Kidney (tissue), 14 donors: ENCODE data around the gene FBXO28. TPM values are rescaled to one million over a fixed set of nuclear protein-coding genes. Genes with fewer than 3 reads are reported as not detected.

ENCODE experiments used
- DNase-seq, 5 donors: peaks; one replicate each; pipeline ENCODE4 v3.0.0-alpha.2; 2013 to 2020
- FAIRE-seq: peaks from 2 replicates; lab custom pipeline; 2012; peaks lifted over from hg19 to GRCh38; lab: Jason Lieb, UNC
- H3K27ac ChIP-seq, 2 donors: one replicate each; pipeline ENCODE4 v1.7.0; 2013; ENCODE audit warnings: low read depth in 2 of 2, low read length in 2 of 2, inconsistent platforms in 1 of 2
- H3K27me3 ChIP-seq: one replicate; pipeline ENCODE4 v1.7.1; 2013; ENCODE audit warnings: low read length, inconsistent platforms; ENCODE audit not compliant: control insufficient read depth, insufficient read depth
- H3K36me3 ChIP-seq, 3 donors: one replicate each; pipeline versions ENCODE4 v1.7.0 to v1.7.1; 2013; ENCODE audit warnings: low read length in 3 of 3, control low read depth in 1 of 3, inconsistent platforms in 1 of 3; ENCODE audit not compliant: insufficient read depth in 3 of 3, control insufficient read depth in 2 of 3
- H3K4me1 ChIP-seq, 3 donors: one replicate each; pipeline versions ENCODE4 v1.7.0 to v1.7.1; 2013; ENCODE audit warnings: low read length in 3 of 3, inconsistent platforms in 1 of 3, low read depth in 1 of 3; ENCODE audit not compliant: control insufficient read depth in 2 of 3, insufficient read depth in 2 of 3
- H3K4me3 ChIP-seq, 3 donors: one replicate each; pipeline versions ENCODE4 v1.7.0 to v1.8.1; 2013; ENCODE audit warnings: low read length in 3 of 3, control low read depth in 1 of 3, inconsistent platforms in 1 of 3
- H3K9ac ChIP-seq, 3 donors: one replicate each; pipeline versions ENCODE4 v1.7.0 to v1.7.1; 2013; ENCODE audit warnings: low read length in 3 of 3, control low read depth in 1 of 3, inconsistent platforms in 1 of 3
- H3K9me3 ChIP-seq, 3 donors: one replicate each; pipeline versions ENCODE4 v1.7.0 to v1.7.1; 2013; ENCODE audit warnings: low read length in 3 of 3, control low read depth in 1 of 3, inconsistent platforms in 1 of 3; ENCODE audit not compliant: control insufficient read depth in 2 of 3, insufficient read depth in 1 of 3
- CTCF ChIP-seq: IDR thresholded peaks from 3 replicates; pipeline ENCODE4 v1.5.1; 2012; ENCODE audit warnings: mild to moderate bottlenecking, moderate library complexity, borderline replicate concordance; ENCODE audit not compliant: insufficient read depth; ENCODE audit errors: extremely low read depth
- intact Hi-C: fragments of 100-400 bp; cut with DNase I; formaldehyde crosslinking; loops from one replicate; pipeline ENCODE4 v1.11.1; 2022
- polyA plus RNA-seq: library from polyadenylated mRNA; stranded (reverse); fragments of 350-450 nt; fragmentation: Illumina TruSeq; extraction: RNeasy Lipid Tissue Mini Kit (QIAGEN cat#74804); gene quantifications from one replicate; pipeline ENCODE4 v1.2.3, GENCODE V29; 2014; ENCODE audit warnings: low read depth, low replicate concordance; ENCODE audit not compliant: insufficient read depth
- total RNA-seq: library from RNA; stranded (reverse); fragmentation: NEBNext Ultra II Directional; extraction: Animal tissue kit (Norgen Biotek cat#: 25700); gene quantifications from one replicate; pipeline ENCODE4 v1.2.1, GENCODE V29; 2021
- donor health status: control.
- donor health status: control.
- donor health status: control.
- donor health status: control.
- donor health status: control.
- donor health status: DM: yes; HTN: yes; CAD: no.
- donor health status: Normal renal cell carcinoma (clear cell type).

Gene FBXO28
- total and polyA plus RNA-seq, 2 donors from 2014 or later = 8.8 to 31.4 TPM

DNA sequence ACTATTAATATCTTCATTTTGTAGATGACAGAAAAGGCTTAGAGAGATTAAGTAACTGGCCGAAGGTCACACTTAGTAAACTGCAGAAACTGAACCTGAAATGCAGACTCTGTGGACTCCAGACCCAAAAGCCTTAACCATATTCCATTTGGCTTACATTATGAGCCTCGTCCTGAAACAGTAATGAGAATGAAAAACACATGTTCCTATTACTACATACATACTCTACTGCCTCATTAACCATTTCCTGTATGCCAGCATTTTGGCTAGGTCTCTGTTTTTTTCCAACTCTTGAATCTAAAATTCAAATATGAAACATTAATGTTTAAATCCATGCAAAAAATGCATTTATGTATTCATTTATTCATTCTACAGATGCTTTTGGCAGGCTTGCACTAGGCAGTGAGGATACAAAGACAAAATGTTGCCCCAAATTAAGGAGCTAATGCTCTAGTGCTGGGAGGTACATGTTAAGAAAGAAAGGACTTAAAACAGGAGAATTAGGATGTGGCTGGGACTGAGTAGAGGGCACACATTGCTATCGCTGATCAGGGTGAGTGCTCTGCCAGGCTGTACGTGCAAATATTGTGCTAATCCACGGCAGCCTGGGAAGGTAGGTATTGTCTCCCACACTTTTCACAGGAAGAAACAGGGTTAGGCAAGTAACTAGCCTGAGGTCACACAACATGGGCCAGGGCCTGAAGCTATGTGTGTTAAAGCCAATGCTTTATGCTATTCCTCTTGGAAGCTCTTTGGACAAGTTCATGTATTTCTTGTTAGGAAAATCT, 83.1 kb downstream of the FBXO28 start:
- no peak overlapping the region for H3K9ac ChIP-seq
- peaks cover 0 to 13% (median 9%) of the 10 kb centered on the region in 3 donors for H3K4me1 ChIP-seq
- intact Hi-C loops = no loop called here
- H3K36me3 ChIP-seq = peaks cover 0 to 6% (median 2%) of the 10 kb centered on the region in 3 donors
- FAIRE-seq = no peak
- no peaks in the 10 kb centered on the region for H3K27me3 ChIP-seq
- H3K9me3 ChIP-seq = no peaks in the 10 kb centered on the region
- no peak overlapping the region for H3K4me3 ChIP-seq
- peak in 1 of 5 donors; percentile 22 for DNase-seq
- no peak for TF ChIP-seq CTCF
- peak overlapping the region; percentile 15 to 17 for H3K27ac ChIP-seq

DNA sequence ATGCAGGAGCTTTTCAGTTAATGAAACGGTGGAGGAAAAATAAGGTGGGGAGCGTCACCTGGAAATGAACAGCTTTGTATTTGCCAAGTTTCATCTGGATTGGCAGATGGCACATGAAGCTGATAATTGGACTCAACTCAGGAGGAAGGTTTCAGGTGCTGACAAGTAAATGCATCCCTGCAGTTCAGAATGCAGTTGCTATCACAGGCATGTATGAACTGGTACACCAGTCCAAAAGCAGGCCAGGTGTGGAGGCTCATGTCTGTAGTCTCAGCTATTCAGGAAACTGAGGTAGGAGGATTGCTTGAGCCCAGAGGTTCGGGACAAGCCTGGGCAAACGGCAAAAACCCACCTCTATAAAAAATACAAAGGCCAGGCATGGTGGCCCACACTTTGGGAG, 84.7 kb downstream of the FBXO28 start:
- no peaks in the 10 kb centered on the region for H3K27me3 ChIP-seq
- no peaks in the 10 kb centered on the region for H3K36me3 ChIP-seq
- no peaks in the 10 kb centered on the region for H3K9me3 ChIP-seq
- no peak overlapping the region for H3K27ac ChIP-seq
- no peak overlapping the region for H3K9ac ChIP-seq
- no peak for TF ChIP-seq CTCF
- H3K4me3 ChIP-seq = no peak overlapping the region
- intact Hi-C loops = no loop called here
- FAIRE-seq = no peak
- no peak for DNase-seq
- peaks cover 0 to 15% (median 13%) of the 10 kb centered on the region in 3 donors for H3K4me1 ChIP-seq

GRCh38 chr1:224199679-224200078, 85.8 kb downstream of the FBXO28 start:
- H3K4me1 ChIP-seq = peaks cover 0 to 19% (median 16%) of the 10 kb centered on the region in 3 donors
- DNase-seq = no peak
- H3K27me3 ChIP-seq = no peaks in the 10 kb centered on the region
- no peak overlapping the region for H3K9ac ChIP-seq
- no peak overlapping the region for H3K4me3 ChIP-seq
- intact Hi-C loops = no loop called here
- H3K9me3 ChIP-seq = no peaks in the 10 kb centered on the region
- TF ChIP-seq CTCF = no peak
- H3K36me3 ChIP-seq = no peaks in the 10 kb centered on the region
- H3K27ac ChIP-seq = no peak overlapping the region
- FAIRE-seq = no peak
